ENCODE results near the gene LMBR1L.

GRCh38 chr12:49059299-49060171 is 51.1 kb downstream of the LMBR1L start:
- TF ChIP-seq BHLHE40 (IDR thresholded peaks at IDR 0.05; ENCODE audit: borderline replicate concordance) (no peak), SUZ12 (IDR thresholded peaks at IDR 0.05) (no peak), FOXK2 (IDR thresholded peaks at IDR 0.05) (no peak), TARDBP (IDR thresholded peaks at IDR 0.05) (no peak)

Data from HEK293T (cell line).